ENCODE data around the gene SMAD7.

Gene SMAD7

DNA sequence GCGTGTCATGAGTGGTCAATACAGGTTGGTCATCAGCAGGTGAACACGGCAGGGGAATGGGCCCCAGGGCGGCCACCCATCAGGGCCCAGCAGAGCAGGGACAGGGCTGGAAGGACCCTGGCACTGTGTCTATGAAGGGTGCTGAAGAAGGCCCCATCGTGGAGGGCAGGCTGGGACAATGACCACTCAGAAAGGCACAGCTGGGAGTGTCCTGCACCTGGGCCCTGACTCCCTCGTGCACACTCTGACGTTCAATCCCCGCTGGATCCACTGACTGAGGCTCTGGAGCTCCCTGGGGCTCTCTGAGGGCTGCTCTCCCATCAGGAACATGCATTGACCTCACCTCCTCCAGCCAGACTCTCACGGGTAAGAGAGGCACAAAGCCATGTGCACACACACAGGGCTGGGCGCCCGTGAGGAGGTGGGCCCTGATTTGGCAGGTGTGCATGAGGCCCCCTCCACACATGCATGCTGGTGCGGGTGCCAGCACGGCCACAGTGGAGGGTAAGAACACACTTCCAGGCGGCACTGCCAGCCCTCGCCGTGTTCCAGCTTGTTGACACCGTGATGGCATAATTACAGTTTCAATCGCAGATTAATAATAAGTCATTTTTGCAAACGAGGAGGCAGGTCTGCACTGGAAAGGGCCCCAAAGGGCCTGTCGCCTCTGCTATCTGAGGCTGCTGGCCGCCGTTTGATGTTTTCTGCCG lies 58.5 kb downstream of the SMAD7 start:
- TF ChIP-seq, protein P1, sequence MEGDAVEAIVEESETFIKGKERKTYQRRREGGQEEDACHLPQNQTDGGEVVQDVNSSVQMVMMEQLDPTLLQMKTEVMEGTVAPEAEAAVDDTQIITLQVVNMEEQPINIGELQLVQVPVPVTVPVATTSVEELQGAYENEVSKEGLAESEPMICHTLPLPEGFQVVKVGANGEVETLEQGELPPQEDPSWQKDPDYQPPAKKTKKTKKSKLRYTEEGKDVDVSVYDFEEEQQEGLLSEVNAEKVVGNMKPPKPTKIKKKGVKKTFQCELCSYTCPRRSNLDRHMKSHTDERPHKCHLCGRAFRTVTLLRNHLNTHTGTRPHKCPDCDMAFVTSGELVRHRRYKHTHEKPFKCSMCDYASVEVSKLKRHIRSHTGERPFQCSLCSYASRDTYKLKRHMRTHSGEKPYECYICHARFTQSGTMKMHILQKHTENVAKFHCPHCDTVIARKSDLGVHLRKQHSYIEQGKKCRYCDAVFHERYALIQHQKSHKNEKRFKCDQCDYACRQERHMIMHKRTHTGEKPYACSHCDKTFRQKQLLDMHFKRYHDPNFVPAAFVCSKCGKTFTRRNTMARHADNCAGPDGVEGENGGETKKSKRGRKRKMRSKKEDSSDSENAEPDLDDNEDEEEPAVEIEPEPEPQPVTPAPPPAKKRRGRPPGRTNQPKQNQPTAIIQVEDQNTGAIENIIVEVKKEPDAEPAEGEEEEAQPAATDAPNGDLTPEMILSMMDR (IDR thresholded peaks at IDR 0.05; ENCODE audit: control insufficient read depth, insufficient read depth, low read depth, low read length, missing control alignments) = no peak
- no peak for DNase-seq (ENCODE audit: low read depth)
- H3K4me3 ChIP-seq (ENCODE audit: control insufficient read depth, low read depth, low read length) = no peak overlapping the region

- no peak overlapping the region for H3K4me3 ChIP-seq (ENCODE audit: control insufficient read depth, low read depth, low read length)
- TF ChIP-seq, protein P1 (IDR thresholded peaks at IDR 0.05; ENCODE audit: control insufficient read depth, insufficient read depth, low read depth, low read length, missing control alignments) = no peak
- no peak for DNase-seq (ENCODE audit: low read depth)
Measured at GRCh38 chr18:48891721-48892120, 59.0 kb downstream of the SMAD7 start.

- H3K4me3 ChIP-seq (ENCODE audit: control insufficient read depth, low read depth, low read length) = no peak overlapping the region
- DNase-seq (ENCODE audit: low read depth) = no peak
- TF ChIP-seq, protein P1 (IDR thresholded peaks at IDR 0.05; ENCODE audit: control insufficient read depth, insufficient read depth, low read depth, low read length, missing control alignments) = no peak
Measured at GRCh38 chr18:48889981-48890762, 60.6 kb downstream of the SMAD7 start.

GRCh38 chr18:48889115-48889941 lies 61.4 kb downstream of the SMAD7 start:
- TF ChIP-seq, protein P1 (IDR thresholded peaks at IDR 0.05; ENCODE audit: control insufficient read depth, insufficient read depth, low read depth, low read length, missing control alignments) = no peak
- H3K4me3 ChIP-seq (ENCODE audit: control insufficient read depth, low read depth, low read length) = no peak overlapping the region
- no peak for DNase-seq (ENCODE audit: low read depth)

- TF ChIP-seq, protein P1 (IDR thresholded peaks at IDR 0.05; ENCODE audit: control insufficient read depth, insufficient read depth, low read depth, low read length, missing control alignments) = no peak
- H3K4me3 ChIP-seq (ENCODE audit: control insufficient read depth, low read depth, low read length) = no peak overlapping the region
- no peak for DNase-seq (ENCODE audit: low read depth)
Measured at GRCh38 chr18:48888773-48889080, 62.0 kb downstream of the SMAD7 start.

DNA sequence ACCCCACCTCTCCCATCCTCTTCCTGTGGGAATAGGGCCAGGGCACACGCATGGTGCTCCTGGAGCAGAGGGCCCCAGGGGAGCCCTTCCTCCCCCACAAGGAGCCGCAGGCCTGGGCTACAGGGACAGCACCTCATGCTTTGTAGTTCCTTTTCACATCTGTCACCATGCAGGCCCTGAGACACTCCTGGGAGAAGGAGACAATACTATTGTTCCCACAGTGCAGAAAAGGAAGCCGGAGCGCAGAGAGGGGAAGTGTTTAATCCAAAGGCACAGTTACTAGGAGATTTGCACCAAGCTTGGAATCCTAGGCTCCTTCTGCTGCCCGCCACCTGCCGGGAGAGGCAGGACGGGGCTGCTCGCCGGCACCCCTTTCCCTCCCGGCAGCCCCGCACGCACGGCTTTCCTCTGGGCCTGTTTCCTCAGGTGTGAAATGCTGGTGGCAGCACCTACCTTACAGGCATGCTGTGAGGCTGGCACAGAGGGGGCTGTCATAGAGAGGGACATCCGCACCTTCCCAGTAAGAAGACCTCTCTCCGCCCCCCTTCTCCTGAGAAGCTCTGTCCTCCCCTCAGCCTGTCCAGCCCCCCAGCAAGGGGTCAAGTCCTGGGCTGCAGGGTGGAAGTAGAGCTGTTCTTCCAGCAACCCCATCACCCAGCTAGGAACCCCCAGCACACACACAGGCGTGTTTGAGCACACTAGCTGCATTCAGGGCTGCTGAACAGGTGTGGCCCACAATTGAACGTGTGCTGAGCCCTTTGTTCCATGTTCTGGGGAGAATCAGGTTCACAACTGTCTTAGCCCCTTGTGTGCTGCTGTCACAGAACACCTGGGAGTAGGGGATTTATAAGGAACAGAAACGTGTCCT lies 62.6 kb downstream of the SMAD7 start:
- TF ChIP-seq, protein P1 (IDR thresholded peaks at IDR 0.05; ENCODE audit: control insufficient read depth, insufficient read depth, low read depth, low read length, missing control alignments) = no peak
- H3K4me3 ChIP-seq (ENCODE audit: control insufficient read depth, low read depth, low read length) = no peak overlapping the region
- DNase-seq (ENCODE audit: low read depth) = no peak

Measured in AG09309 (cell line).